Astrocyte (in vitro differentiated cells and primary cell): ENCODE data around the gene GPATCH8.

Experiments
- EZH2 ChIP-seq: IDR thresholded peaks from 2 replicates; pipeline ENCODE4 v1.6.1; 2012; ENCODE audit warnings: mild to moderate bottlenecking, low read length, inconsistent platforms; ENCODE audit not compliant: insufficient read depth
- TF ChIP-seq, protein P1 (sequence below): IDR thresholded peaks from 2 replicates; pipeline ENCODE4 v1.5.1; 2011; ENCODE audit warnings: low read depth, mild to moderate bottlenecking, inconsistent platforms, low read length, moderate library complexity; ENCODE audit not compliant: insufficient read depth

DNA sequence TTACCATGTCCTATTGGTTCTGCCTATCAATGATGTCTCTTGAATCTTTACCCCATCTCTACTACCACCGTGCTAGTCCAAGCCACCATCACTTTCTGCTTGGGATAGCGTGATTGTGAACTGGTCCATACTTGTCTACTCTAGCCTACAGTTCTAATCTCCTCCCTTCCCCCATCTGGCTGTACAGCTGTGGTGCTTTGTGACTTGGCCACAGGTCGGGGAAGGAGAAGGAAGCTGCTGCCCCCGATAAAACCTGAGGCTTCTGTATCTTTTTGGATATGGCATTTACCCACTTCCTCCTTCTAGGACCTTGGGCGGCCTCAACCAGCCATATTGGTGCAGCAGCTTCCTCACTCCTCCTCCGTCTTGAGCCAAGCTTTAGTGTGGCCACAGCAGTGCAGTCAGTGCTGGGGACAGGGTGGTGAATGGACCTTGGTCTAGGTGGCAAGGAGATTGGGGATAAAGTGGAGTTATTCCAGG is 113.4 kb downstream of the GPATCH8 start:
- TF ChIP-seq, protein P1, sequence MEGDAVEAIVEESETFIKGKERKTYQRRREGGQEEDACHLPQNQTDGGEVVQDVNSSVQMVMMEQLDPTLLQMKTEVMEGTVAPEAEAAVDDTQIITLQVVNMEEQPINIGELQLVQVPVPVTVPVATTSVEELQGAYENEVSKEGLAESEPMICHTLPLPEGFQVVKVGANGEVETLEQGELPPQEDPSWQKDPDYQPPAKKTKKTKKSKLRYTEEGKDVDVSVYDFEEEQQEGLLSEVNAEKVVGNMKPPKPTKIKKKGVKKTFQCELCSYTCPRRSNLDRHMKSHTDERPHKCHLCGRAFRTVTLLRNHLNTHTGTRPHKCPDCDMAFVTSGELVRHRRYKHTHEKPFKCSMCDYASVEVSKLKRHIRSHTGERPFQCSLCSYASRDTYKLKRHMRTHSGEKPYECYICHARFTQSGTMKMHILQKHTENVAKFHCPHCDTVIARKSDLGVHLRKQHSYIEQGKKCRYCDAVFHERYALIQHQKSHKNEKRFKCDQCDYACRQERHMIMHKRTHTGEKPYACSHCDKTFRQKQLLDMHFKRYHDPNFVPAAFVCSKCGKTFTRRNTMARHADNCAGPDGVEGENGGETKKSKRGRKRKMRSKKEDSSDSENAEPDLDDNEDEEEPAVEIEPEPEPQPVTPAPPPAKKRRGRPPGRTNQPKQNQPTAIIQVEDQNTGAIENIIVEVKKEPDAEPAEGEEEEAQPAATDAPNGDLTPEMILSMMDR = no peak
- no peak for TF ChIP-seq EZH2
